Measurements from ENCODE around the gene SMURF1. TPM values are rescaled to one million over a fixed set of nuclear protein-coding genes. Genes with fewer than 3 reads are reported as not detected.

The SMURF1 gene
- total RNA-seq, 2 experiments from 2014 or later, result 30.0 to 32.4 TPM

DNA sequence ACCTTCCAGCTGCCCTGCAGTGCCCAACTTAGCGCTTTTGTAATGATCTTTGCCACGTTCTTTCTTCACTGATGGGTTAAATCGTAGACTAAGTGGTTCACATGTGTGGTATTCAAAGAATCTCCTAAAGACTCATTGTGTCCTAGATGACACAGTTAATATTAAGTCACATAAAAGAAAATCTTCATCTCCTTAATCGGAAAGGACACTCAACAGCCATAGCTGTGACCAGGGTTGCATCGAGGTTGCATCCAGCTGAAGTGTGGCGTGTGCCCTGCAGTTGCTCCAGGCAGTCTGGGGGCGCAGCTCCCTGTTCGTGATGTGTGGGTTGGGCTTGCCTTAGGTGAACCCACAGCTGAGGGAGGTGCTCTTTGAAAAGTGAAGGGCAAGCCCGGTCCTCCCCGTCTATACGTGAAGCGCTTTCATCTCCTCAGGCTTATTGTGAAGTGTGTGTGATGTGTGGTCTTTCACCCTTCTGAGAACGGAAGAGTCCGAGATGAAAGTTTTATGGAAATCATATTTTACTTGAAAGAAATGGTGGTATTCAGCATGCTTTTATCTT, 142.9 kb downstream of the SMURF1 start:
- H3K4me3 Mint-ChIP-seq, result no peak overlapping the region

DNA sequence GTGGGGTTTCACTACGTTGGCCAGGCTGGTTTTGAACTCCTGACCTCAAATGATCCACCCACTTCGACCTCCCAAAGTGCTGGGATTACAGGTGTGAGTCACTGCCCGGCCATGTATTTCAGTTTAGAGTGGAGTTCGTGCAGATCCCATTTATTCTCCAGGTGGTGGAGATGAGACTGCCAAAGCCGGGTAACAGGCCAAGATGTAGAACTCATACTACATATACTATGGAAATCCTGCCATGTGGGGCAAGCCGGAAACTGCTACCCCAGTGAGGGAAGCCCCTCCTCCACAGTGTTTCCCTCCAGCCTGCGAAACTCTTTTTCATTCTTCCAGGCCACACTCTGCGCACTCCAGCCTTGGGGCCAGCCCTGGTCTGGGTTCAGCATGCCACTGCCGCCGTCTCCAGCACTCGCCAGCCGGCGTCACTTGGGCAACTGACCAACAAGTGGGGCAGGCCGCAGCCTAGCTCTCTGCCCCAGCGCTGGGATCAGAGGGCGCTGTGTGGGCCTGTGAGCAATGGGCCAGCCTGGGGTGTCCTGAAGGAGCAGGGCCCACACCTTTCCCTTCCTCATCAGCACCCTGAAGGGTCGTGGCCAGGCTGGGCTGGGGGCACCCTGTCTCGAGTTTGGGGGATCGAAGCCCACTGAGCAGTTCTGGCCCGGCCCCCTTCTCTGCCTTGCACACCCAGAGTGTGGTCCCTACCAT, 143.6 kb downstream of the SMURF1 start:
- ChIA-PET CTCF (no interaction called here), POLR2A (no interaction called here)
- Mint-ChIP-seq H3K4me1 (ENCODE audit: low read depth) (no peaks in the 10 kb centered on the region), H3K9me3 (no peaks in the 10 kb centered on the region), H3K27ac (no peak overlapping the region), H3K27me3 (no peaks in the 10 kb centered on the region), H3K4me3 (no peak overlapping the region), H3K36me3 (ENCODE audit: low read depth) (peaks cover 87% of the 10 kb centered on the region)
- Histone ChIP-seq H3K36me3 (ENCODE audit: insufficient read depth, low read length) (peaks cover 88% of the 10 kb centered on the region), H3K27ac (ENCODE audit: low read depth in 1 of 2, low read length in 2 of 2) (no peak overlapping the region), H3K9me3 (ENCODE audit: control insufficient read depth in 1 of 2, insufficient read depth in 1 of 2, low read length in 2 of 2) (no peaks in the 10 kb centered on the region), H3K4me1 (ENCODE audit: insufficient read depth, low read length) (no peaks in the 10 kb centered on the region), H3K4me3 (ENCODE audit: low read length) (no peak overlapping the region), H3K27me3 (ENCODE audit: control insufficient read depth in 1 of 2, insufficient read depth in 2 of 2, low read length in 2 of 2) (no peaks in the 10 kb centered on the region)
- TF ChIP-seq, protein P1, sequence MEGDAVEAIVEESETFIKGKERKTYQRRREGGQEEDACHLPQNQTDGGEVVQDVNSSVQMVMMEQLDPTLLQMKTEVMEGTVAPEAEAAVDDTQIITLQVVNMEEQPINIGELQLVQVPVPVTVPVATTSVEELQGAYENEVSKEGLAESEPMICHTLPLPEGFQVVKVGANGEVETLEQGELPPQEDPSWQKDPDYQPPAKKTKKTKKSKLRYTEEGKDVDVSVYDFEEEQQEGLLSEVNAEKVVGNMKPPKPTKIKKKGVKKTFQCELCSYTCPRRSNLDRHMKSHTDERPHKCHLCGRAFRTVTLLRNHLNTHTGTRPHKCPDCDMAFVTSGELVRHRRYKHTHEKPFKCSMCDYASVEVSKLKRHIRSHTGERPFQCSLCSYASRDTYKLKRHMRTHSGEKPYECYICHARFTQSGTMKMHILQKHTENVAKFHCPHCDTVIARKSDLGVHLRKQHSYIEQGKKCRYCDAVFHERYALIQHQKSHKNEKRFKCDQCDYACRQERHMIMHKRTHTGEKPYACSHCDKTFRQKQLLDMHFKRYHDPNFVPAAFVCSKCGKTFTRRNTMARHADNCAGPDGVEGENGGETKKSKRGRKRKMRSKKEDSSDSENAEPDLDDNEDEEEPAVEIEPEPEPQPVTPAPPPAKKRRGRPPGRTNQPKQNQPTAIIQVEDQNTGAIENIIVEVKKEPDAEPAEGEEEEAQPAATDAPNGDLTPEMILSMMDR (IDR thresholded peaks at IDR 0.05), result no peak
- intact Hi-C loops (cut with DNase I, micrococcal nuclease), result no loop called here
- peak in 1 of 14 experiments; percentile 21 for DNase-seq
- ATAC-seq (ENCODE audit: poor library complexity), result no peak

More for the DNA sequence above, 142.9 kb downstream of the SMURF1 start:
- no peaks in the 10 kb centered on the region for H3K27me3 ChIP-seq (ENCODE audit: control insufficient read depth in 1 of 2, insufficient read depth in 2 of 2, low read length in 2 of 2)
- POLR2A ChIA-PET, result no interaction called here
- intact Hi-C loops (cut with DNase I, micrococcal nuclease), result no loop called here
- TF ChIP-seq, protein P1 (IDR thresholded peaks at IDR 0.05), result no peak
- H3K27ac Mint-ChIP-seq, result no peak overlapping the region
- no peak for ATAC-seq (ENCODE audit: poor library complexity)
- H3K4me3 ChIP-seq (ENCODE audit: low read length), result no peak overlapping the region
- H3K27me3 Mint-ChIP-seq, result no peaks in the 10 kb centered on the region
- DNase-seq, result peak in 1 of 14 experiments; percentile 7
- no peak overlapping the region for H3K27ac ChIP-seq (ENCODE audit: low read depth in 1 of 2, low read length in 2 of 2)
- H3K36me3 ChIP-seq (ENCODE audit: insufficient read depth, low read length), result peaks cover 88% of the 10 kb centered on the region
- peaks cover 87% of the 10 kb centered on the region for H3K36me3 Mint-ChIP-seq (ENCODE audit: low read depth)
- no peaks in the 10 kb centered on the region for H3K9me3 ChIP-seq (ENCODE audit: control insufficient read depth in 1 of 2, insufficient read depth in 1 of 2, low read length in 2 of 2)
- H3K4me1 ChIP-seq (ENCODE audit: insufficient read depth, low read length), result no peaks in the 10 kb centered on the region
- no peaks in the 10 kb centered on the region for H3K4me1 Mint-ChIP-seq (ENCODE audit: low read depth)
- CTCF ChIA-PET, result no interaction called here
- H3K9me3 Mint-ChIP-seq, result no peaks in the 10 kb centered on the region

DNA sequence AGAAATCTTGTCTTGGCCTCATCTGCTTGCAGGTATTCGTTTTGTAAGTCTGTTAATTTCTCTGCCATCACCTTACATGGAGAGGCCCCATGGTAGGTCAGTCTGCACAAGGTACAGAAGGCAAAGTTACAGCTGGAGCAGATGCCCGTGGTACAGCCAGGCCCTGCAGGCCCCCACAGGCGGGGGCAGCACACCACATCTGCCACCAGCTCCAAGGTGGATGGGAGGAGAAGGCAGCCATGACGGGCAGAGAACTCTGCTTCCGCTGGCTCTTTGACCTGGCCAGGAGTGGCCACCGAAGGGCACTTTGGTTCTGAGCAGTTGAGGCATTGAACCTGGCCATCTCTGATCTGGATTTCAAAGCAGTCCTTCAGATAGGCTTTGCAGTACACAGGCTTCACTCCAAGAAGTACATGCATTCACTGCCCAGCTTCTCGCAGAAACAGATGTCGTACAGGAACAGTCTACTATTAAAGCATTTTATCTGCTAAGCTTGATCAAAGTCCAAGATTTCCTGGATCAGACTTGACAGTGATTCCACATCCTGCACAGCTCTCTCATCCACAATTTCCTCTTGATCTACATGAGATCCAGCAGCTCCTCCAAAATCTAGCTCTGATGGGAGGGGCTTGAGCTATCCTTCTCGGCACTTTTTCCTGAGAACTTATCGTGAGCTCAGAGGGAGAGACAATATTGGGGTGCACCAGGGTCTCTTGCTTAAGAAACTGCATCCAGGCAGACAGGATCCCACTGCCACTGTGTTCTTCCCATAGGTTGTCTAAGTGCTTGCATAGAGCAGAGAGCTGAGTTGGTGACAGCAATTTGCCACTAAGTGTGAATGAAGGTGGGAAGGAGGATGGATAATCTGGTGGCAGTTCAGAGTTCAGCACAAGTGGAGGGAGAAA, 144.8 kb downstream of the SMURF1 start:
- H3K27ac Mint-ChIP-seq, result no peak overlapping the region
- intact Hi-C loops (cut with DNase I, micrococcal nuclease), result no loop called here
- ChIA-PET CTCF (no interaction called here), POLR2A (no interaction called here)
- H3K4me1 ChIP-seq (ENCODE audit: insufficient read depth, low read length), result no peaks in the 10 kb centered on the region
- no peaks in the 10 kb centered on the region for H3K9me3 ChIP-seq (ENCODE audit: control insufficient read depth in 1 of 2, insufficient read depth in 1 of 2, low read length in 2 of 2)
- H3K36me3 ChIP-seq (ENCODE audit: insufficient read depth, low read length), result peaks cover 88% of the 10 kb centered on the region
- TF ChIP-seq, protein P1 (IDR thresholded peaks at IDR 0.05), result no peak
- DNase-seq (peak in 1 of 14 experiments; percentile 12), ATAC-seq (ENCODE audit: poor library complexity) (no peak)
- H3K27me3 ChIP-seq (ENCODE audit: control insufficient read depth in 1 of 2, insufficient read depth in 2 of 2, low read length in 2 of 2), result no peaks in the 10 kb centered on the region
- H3K4me1 Mint-ChIP-seq (ENCODE audit: low read depth), result no peaks in the 10 kb centered on the region
- no peaks in the 10 kb centered on the region for H3K27me3 Mint-ChIP-seq
- peaks cover 84% of the 10 kb centered on the region for H3K36me3 Mint-ChIP-seq (ENCODE audit: low read depth)
- H3K4me3 ChIP-seq (ENCODE audit: low read length), result no peak overlapping the region
- no peaks in the 10 kb centered on the region for H3K9me3 Mint-ChIP-seq
- no peak overlapping the region for H3K27ac ChIP-seq (ENCODE audit: low read depth in 1 of 2, low read length in 2 of 2)
- H3K4me3 Mint-ChIP-seq, result no peak overlapping the region

All from CD4-positive, alpha-beta T cell (primary cell).